ENCODE data around the gene ZNF732.
"Not testable (repeated sequence)": the region's sequence is repeated elsewhere in the genome, so short reads cannot be mapped to it uniquely, and the experiment has no call there.

Gene ZNF732

DNA sequence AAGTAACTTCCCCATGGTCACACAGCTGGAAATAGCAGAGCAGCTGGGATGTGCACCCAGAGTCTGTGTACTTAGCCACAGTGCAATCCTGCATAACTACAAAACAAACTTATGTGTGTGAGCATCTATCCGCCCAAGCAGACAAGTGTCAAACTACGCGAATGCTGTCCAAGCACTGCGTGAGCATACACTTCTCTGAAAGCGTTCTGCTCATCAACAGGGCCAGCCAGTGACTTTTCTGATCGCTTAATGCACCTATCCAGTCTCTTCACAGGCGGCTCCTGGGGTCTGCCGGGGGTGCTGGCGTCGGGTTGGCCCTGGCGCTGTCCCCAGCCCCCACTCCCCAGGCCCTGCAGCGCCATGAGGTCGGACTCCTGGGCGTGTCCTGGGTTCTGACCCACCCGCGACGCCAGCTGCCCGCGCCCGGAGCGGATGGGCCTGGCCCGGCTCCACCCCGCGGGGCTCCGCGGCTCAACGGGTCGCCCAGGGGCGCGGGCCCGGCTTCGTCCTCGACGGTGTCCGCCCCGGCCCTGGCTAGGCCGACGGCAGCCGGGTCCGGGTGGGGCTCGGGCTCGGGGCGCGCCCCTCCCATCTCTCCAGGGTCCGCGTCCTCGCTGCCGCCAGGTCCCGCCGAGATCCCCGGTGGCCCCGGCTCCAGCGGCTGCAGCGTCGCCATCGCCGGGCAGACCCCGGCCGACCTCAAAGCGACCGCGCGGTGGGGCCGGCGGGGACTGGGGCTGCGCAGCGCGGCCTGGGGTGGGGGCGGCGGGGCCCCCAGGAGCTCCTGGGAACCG lies 31.0 kb upstream of the ZNF732 start:
- H3K4me3 ChIP-seq (ENCODE audit: low read depth, low read length): peak overlapping the region; percentile 85
- DNase-seq (ENCODE audit: low read depth, low spot score): no peak
- in situ Hi-C loops (cut with HindIII; ENCODE audit: low sequenced_read_pairs): no loop called here
- TF ChIP-seq, protein P1, sequence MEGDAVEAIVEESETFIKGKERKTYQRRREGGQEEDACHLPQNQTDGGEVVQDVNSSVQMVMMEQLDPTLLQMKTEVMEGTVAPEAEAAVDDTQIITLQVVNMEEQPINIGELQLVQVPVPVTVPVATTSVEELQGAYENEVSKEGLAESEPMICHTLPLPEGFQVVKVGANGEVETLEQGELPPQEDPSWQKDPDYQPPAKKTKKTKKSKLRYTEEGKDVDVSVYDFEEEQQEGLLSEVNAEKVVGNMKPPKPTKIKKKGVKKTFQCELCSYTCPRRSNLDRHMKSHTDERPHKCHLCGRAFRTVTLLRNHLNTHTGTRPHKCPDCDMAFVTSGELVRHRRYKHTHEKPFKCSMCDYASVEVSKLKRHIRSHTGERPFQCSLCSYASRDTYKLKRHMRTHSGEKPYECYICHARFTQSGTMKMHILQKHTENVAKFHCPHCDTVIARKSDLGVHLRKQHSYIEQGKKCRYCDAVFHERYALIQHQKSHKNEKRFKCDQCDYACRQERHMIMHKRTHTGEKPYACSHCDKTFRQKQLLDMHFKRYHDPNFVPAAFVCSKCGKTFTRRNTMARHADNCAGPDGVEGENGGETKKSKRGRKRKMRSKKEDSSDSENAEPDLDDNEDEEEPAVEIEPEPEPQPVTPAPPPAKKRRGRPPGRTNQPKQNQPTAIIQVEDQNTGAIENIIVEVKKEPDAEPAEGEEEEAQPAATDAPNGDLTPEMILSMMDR (IDR thresholded peaks at IDR 0.05; ENCODE audit: low read depth, low read length): no peak

DNA sequence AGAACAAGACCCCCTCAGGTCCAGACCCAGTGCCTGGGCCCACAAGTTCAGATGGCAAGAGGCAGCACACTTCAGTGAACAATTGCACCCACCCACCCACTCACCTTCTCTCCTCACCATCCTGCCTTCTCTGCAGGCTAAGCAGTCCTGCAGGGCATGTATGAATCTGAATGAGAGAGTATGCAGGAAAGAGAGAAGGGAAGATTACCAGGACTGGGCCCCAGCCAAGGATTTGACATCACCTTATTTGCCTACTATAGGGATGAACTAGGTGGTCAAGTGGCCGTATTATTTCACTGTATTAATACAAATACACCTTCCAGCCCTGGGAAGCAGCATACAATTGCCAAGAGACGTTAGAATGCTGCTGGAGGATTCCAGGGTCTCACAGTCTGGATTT lies 30.2 kb upstream of the ZNF732 start:
- in situ Hi-C loops (cut with HindIII; ENCODE audit: low sequenced_read_pairs): no loop called here
- H3K4me3 ChIP-seq (ENCODE audit: low read depth, low read length): no peak overlapping the region
- TF ChIP-seq, protein P1 (IDR thresholded peaks at IDR 0.05; ENCODE audit: low read depth, low read length): no peak
- no peak for DNase-seq (ENCODE audit: low read depth, low spot score)

DNA sequence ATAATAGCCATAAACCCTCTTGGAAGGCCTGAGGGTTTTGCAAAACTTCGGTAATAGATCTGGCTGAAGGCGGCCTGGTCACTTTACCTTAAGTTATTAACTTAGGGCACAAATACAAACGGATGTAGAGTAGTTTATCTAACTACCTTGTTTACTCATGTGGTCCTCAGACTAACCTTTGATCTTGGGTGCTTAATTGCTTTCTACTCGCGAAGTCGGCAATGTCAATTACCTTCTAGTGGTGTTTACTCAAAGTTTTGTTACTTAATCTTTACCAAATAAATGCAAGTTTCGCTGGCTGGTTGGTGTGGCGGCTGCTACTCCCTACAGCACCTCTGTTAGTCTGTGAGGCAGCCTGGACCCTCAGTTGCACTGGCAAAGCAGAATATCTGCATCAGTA lies 23.5 kb upstream of the ZNF732 start:
- no peak overlapping the region for H3K4me3 ChIP-seq (ENCODE audit: low read depth, low read length)
- in situ Hi-C loops (cut with HindIII; ENCODE audit: low sequenced_read_pairs): no loop called here
- TF ChIP-seq, protein P1 (IDR thresholded peaks at IDR 0.05; ENCODE audit: low read depth, low read length): no peak
- DNase-seq (ENCODE audit: low read depth, low spot score): no peak

DNA sequence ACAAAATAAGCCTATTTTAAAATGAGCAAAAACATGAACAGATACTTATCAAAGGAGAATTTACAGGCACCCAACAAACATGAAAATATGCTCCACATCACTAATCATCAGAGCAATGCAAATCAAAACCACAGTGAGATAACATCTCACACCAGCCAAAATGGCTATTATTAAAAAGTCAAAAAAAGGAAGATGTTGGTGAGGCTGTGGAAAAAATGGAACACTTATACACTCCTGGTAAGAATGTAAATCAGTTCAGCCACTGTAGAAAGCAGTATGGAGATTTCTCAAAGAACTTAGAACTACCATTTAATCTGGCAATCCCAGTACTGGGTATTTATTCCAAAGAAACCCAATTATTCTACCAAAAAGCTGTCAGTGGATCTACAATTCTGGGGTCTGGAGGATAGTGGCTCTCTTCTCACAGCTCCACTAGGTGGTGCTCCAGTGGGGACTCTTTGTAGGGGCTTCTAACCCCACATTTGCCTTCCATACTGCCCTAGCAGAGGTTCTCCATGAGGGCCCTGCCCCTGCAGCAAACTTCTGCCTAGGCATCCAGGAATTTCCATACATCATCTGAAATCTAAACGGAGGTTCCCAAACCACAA lies 9.1 kb upstream of the ZNF732 start:
- TF ChIP-seq, protein P1 (IDR thresholded peaks at IDR 0.05; ENCODE audit: low read depth, low read length): no peak
- H3K4me3 ChIP-seq (ENCODE audit: low read depth, low read length): no peak overlapping the region
- DNase-seq (ENCODE audit: low read depth, low spot score): no peak
- in situ Hi-C loops (cut with HindIII; ENCODE audit: low sequenced_read_pairs): no loop called here

DNA sequence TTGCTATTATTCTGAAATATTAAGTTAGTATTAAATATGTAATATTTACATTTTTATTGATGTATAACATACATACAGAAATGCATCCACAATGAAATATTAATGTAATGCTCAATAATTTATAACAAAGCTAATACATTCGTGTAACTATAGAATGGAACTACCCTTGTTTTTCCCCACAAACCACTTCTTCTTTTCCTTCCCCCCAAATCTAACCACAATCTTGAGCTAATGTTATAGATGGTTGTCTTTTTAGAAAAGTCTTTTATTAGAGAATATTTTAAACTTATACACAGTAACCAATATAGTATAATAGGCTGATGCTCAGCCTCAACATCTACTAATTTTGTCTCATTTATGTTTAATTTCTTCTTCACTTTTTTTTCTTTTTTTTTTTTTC lies 4.5 kb upstream of the ZNF732 start:
- H3K4me3 ChIP-seq (ENCODE audit: low read depth, low read length): no peak overlapping the region
- no peak for DNase-seq (ENCODE audit: low read depth, low spot score)
- TF ChIP-seq, protein P1 (IDR thresholded peaks at IDR 0.05; ENCODE audit: low read depth, low read length): no peak
- in situ Hi-C loops (cut with HindIII; ENCODE audit: low sequenced_read_pairs): no loop called here

DNA sequence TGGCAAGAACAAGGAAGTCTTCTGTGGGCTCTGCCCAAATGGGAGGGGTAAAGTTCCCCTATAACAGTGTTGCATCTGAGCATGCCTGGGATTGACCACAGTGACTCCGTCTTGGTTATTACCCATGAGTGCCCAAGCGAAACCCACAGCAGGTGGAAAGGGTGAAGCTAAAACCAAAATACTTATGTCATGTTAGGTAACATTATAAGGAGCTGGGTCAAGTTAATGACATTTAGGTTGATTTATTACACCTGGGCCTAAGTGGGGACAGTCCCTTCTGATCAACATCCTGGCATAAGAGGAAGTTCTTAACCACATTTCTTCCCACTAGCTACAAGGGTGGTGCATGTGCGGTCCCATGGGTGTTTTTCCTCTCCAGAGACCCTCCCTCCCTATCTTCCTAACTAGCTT lies 1.3 kb upstream of the ZNF732 start:
- in situ Hi-C loops (cut with HindIII; ENCODE audit: low sequenced_read_pairs): no loop called here
- H3K4me3 ChIP-seq (ENCODE audit: low read depth, low read length): no peak overlapping the region
- TF ChIP-seq, protein P1 (IDR thresholded peaks at IDR 0.05; ENCODE audit: low read depth, low read length): no peak
- no peak for DNase-seq (ENCODE audit: low read depth, low spot score)

DNA sequence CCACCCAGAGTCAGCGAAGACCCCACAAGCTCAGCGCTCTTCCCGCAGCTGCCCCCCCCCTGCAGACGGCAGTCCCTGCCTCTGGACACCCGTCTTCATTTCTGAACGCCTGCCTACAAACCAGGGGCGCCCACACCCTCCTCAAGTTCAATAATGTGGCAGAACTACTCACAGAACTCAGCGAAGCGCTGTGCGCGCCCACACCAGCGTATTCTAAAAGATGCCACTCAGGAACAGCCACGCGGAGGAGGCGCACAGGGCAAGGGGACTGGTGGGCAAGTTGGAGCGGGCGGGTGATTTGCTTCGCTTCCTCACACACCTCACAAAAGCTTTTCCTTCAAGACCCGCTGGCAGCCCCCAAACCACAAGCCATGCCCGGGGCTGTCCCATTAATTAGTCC lies 758 bp downstream of the ZNF732 start:
- H3K4me3 ChIP-seq (ENCODE audit: low read depth, low read length): peak overlapping the region; percentile 55
- DNase-seq (ENCODE audit: low read depth, low spot score); in situ Hi-C loops (cut with HindIII; ENCODE audit: low sequenced_read_pairs): not testable (repeated sequence)

Data from astrocyte of the spinal cord (primary cell).